Endothelial cell of umbilical vein (primary cell): ENCODE measurements around the gene CZIB. TPM values are rescaled to one million over a fixed set of nuclear protein-coding genes. Genes with fewer than 3 reads are reported as not detected.

Source experiments
- BruUV-seq: library from RNA; stranded (reverse); fragments of 400-500 nt; replicated peaks from 2 replicates; lab custom pipeline; 2021; lab: Mats Ljungman, UMichigan
- CTCF ChIA-PET: fragments of 300-600, 350-600 bp; sonication (Branson Sonifier 250); formaldehyde crosslinking; loops from one replicate; lab custom pipeline; 2021; ENCODE audit warnings: antibody characterized with exemption, inconsistent platforms; lab: Charles Lee
- POLR2A ChIA-PET: fragments of 300-600, 350-600 bp; sonication (Branson Sonifier 250); formaldehyde crosslinking; loops from one replicate; lab custom pipeline; 2021; ENCODE audit warnings: antibody characterized with exemption, inconsistent platforms; lab: Charles Lee
- DNase-seq: peaks from one replicate; pipeline ENCODE4 v3.0.0-alpha.2; 2011; ENCODE audit warnings: low read depth, low spot score
- FAIRE-seq: peaks from 2 replicates; lab custom pipeline; 2011; peaks lifted over from hg19 to GRCh38; lab: Jason Lieb, UNC
- H2AFZ ChIP-seq: 2 replicates; pipeline ENCODE4 v1.6.0; 2012; ENCODE audit warnings: low read depth, low read length, control low read depth, inconsistent platforms
- H3K27ac ChIP-seq: 2 replicates; pipeline ENCODE4 v1.5.1; 2011; ENCODE audit warnings: low read depth, mild to moderate bottlenecking, control low read depth, low read length, moderate library complexity; ENCODE audit not compliant: insufficient read depth
- H3K27me3 ChIP-seq, 2 experiments: 2 replicates each; pipeline versions ENCODE4 v1.6.0 to v1.6.1; 2011; ENCODE audit warnings: low read length in 2 of 2, mixed read lengths in 1 of 2; ENCODE audit not compliant: control insufficient read depth in 2 of 2, insufficient read depth in 2 of 2
- H3K36me3 ChIP-seq, 2 experiments: 2 replicates in 1 of 2; 3 replicates in 1 of 2; pipeline ENCODE4 v1.5.1; 2011; ENCODE audit warnings: low read length in 2 of 2, mild to moderate bottlenecking in 1 of 2, moderate library complexity in 1 of 2; ENCODE audit not compliant: control insufficient read depth in 2 of 2, insufficient read depth in 2 of 2; ENCODE audit errors: extremely low read depth in 1 of 2
- H3K4me1 ChIP-seq: 3 replicates; pipeline ENCODE4 v1.5.1; 2011; ENCODE audit warnings: mild to moderate bottlenecking, low read length; ENCODE audit not compliant: control insufficient read depth, insufficient read depth; ENCODE audit errors: extremely low read depth
- H3K4me2 ChIP-seq: 2 replicates; pipeline ENCODE4 v1.6.1; 2011; ENCODE audit warnings: low read length, control low read depth, mixed read lengths; ENCODE audit not compliant: insufficient read depth
- H3K4me3 ChIP-seq, 3 experiments: fragments of 200-600 bp in 1 of 3; sonication (generic), shearing (Covaris generic) in 1 of 3; replicated peaks in 1 of 3; 2 replicates each; pipeline ENCODE4 v1.5.1; 2011 to 2016; ENCODE audit warnings: control low read depth in 3 of 3, low read length in 3 of 3, mild to moderate bottlenecking in 2 of 3, inconsistent platforms in 1 of 3, low read depth in 1 of 3, moderate library complexity in 1 of 3; ENCODE audit not compliant: insufficient read depth in 1 of 3
- H3K79me2 ChIP-seq: 2 replicates; pipeline ENCODE4 v1.6.0; 2012; ENCODE audit warnings: low read length, inconsistent platforms; ENCODE audit not compliant: control insufficient read depth, insufficient read depth
- H3K9ac ChIP-seq: replicated peaks from 2 replicates; pipeline ENCODE3; 2011; ENCODE audit warnings: low read length, control low read depth; ENCODE audit not compliant: insufficient read depth; ENCODE audit errors: extremely low read depth
- H3K9me1 ChIP-seq: replicated peaks from 3 replicates; pipeline ENCODE4 v1.6.0; 2011; ENCODE audit warnings: mild to moderate bottlenecking, low read length; ENCODE audit not compliant: control insufficient read depth, insufficient read depth; ENCODE audit errors: extremely low read depth
- H3K9me3 ChIP-seq: replicated peaks from 2 replicates; pipeline ENCODE4 v1.5.1; 2012; ENCODE audit warnings: low read length, inconsistent platforms; ENCODE audit not compliant: control insufficient read depth, insufficient read depth
- H4K20me1 ChIP-seq: replicated peaks from 2 replicates; pipeline ENCODE3; 2011; ENCODE audit warnings: mild to moderate bottlenecking, low read length; ENCODE audit not compliant: control insufficient read depth, insufficient read depth; ENCODE audit errors: extremely low read depth
- EZH2 ChIP-seq: IDR thresholded peaks from 2 replicates; pipeline ENCODE4 v1.6.1; 2012; ENCODE audit warnings: borderline replicate concordance, low read depth, mild to moderate bottlenecking, moderate library complexity, low read length, inconsistent platforms; ENCODE audit not compliant: severe bottlenecking
- FOS ChIP-seq: IDR thresholded peaks from 2 replicates; pipeline ENCODE4 v1.6.1; 2011; ENCODE audit warnings: mild to moderate bottlenecking, low read length, moderate library complexity, borderline replicate concordance; ENCODE audit not compliant: insufficient read depth
- GATA2 ChIP-seq: IDR thresholded peaks from 2 replicates; pipeline ENCODE4 v1.7.0; 2011; ENCODE audit warnings: low read depth, mild to moderate bottlenecking, moderate library complexity, mixed read lengths, low read length; ENCODE audit not compliant: insufficient read length, insufficient read depth
- JUN ChIP-seq: IDR thresholded peaks from 2 replicates; pipeline ENCODE4 v1.6.1; 2011; ENCODE audit warnings: borderline replicate concordance, low read depth; ENCODE audit not compliant: insufficient read length, insufficient read depth
- MYC ChIP-seq: IDR thresholded peaks from one replicate; pipeline ENCODE4 v1.6.1; 2011; ENCODE audit warnings: mild to moderate bottlenecking, low read depth, low read length
- POLR2A ChIP-seq: IDR thresholded peaks from 2 replicates; pipeline ENCODE4 v1.6.1; 2012; ENCODE audit warnings: low read depth, mild to moderate bottlenecking, control low read depth, low read length
- POLR2AphosphoS5 ChIP-seq: IDR thresholded peaks from 2 replicates; pipeline ENCODE4 v1.6.1; 2012; ENCODE audit warnings: low read depth, mild to moderate bottlenecking, control low read depth, low read length, moderate library complexity; ENCODE audit not compliant: insufficient read depth
- dilution Hi-C: fragments of 300-500 bp; cut with MboI; formaldehyde crosslinking; loops from one replicate; pipeline ENCODE4 v1.15.0; 2019; ENCODE audit warnings: low sequenced_read_pairs; ENCODE audit not compliant: extremely low pct_ligation_motif_present
- intact Hi-C: fragments of 100-400 bp; cut with micrococcal nuclease; formaldehyde crosslinking; loops from one replicate; pipeline ENCODE4 v1.10.0; 2022
- polyA plus RNA-seq, 4 experiments: library from polyadenylated mRNA; depleted of rRNA in 3 of 4; stranded (reverse) in 3 of 4; unstranded in 1 of 4; fragments of >200 nt; gene quantifications; 2 replicates each; pipeline versions ENCODE4 v1.2.1 to v1.2.3, GENCODE V29; 2011 to 2012; ENCODE audit warnings: missing spikeins in 1 of 4
- total RNA-seq: library from RNA; stranded (reverse); gene quantifications from 2 replicates; pipeline ENCODE4 v1.2.3, GENCODE V29; 2021
- TF ChIP-seq, protein P1 (sequence below): IDR thresholded peaks from 2 replicates; pipeline ENCODE4 v1.6.1; 2011; ENCODE audit not compliant: insufficient read depth, insufficient read length
- TF ChIP-seq, protein P2 (sequence below), 2 donors: IDR thresholded peaks; 1 replicate in 1 of 2; 2 replicates in 1 of 2; pipeline ENCODE4 v1.5.1; 2011; ENCODE audit warnings: low read length in 2 of 2, mild to moderate bottlenecking in 2 of 2, moderate library complexity in 2 of 2, control low read depth in 1 of 2, inconsistent platforms in 1 of 2, low read depth in 1 of 2; ENCODE audit not compliant: insufficient read depth in 1 of 2; ENCODE audit errors: extremely low read depth in 1 of 2

The CZIB gene
- total and polyA plus RNA-seq, 2 donors (not counting 3 experiments of a cell fraction or from before 2014, with no cell fraction given), result 60.1 to 65.9 TPM

DNA sequence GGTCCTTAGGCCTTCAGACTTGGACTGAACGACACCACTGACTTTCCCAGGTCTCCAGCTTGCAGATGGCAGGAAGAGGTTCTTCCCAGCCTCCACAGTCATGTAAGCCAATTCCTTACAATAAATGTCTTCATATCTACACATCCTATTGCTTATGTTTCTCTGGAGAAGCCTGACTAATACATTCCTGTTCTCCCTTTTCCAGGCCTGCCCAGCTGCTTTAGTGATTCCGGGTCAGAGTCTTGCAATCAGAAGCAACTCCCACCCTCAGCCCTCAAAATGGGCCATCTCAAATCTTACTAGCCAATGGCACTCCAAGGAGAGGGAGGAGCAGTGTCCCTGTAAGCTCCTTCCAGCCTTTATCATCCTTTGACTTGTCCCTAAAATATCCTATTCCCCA is 40.2 kb downstream of the CZIB start:
- H3K9me3 ChIP-seq, result no peaks in the 10 kb centered on the region
- dilution Hi-C loops, result no loop called here
- TF ChIP-seq EZH2, result no peak
- no peak for TF ChIP-seq JUN
- TF ChIP-seq FOS, result no peak
- TF ChIP-seq, protein P1, sequence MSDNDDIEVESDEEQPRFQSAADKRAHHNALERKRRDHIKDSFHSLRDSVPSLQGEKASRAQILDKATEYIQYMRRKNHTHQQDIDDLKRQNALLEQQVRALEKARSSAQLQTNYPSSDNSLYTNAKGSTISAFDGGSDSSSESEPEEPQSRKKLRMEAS, result no peak
- no peak for TF ChIP-seq POLR2AphosphoS5
- TF ChIP-seq POLR2A, result no peak
- TF ChIP-seq MYC, result no peak
- TF ChIP-seq, protein P2, sequence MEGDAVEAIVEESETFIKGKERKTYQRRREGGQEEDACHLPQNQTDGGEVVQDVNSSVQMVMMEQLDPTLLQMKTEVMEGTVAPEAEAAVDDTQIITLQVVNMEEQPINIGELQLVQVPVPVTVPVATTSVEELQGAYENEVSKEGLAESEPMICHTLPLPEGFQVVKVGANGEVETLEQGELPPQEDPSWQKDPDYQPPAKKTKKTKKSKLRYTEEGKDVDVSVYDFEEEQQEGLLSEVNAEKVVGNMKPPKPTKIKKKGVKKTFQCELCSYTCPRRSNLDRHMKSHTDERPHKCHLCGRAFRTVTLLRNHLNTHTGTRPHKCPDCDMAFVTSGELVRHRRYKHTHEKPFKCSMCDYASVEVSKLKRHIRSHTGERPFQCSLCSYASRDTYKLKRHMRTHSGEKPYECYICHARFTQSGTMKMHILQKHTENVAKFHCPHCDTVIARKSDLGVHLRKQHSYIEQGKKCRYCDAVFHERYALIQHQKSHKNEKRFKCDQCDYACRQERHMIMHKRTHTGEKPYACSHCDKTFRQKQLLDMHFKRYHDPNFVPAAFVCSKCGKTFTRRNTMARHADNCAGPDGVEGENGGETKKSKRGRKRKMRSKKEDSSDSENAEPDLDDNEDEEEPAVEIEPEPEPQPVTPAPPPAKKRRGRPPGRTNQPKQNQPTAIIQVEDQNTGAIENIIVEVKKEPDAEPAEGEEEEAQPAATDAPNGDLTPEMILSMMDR (IDR thresholded peaks at IDR 0.05; ENCODE audit: extremely low read depth in 1 of 2, insufficient read depth in 1 of 2, low read depth in 1 of 2, low read length in 2 of 2), result no peak
- TF ChIP-seq GATA2, result no peak
- no peak overlapping the region for H3K4me3 ChIP-seq
- H3K9ac ChIP-seq, result no peak overlapping the region
- H3K36me3 ChIP-seq, result no peaks in the 10 kb centered on the region
- no peak overlapping the region for H3K4me2 ChIP-seq
- ChIA-PET POLR2A (no interaction called here), CTCF (interaction anchor here (0.6 to 5.1 kb wide), 10 partner anchors 8 to 1674 kb away, joined by 3 to 46 read pairs (median 6); partner anchors contain the start of genes SCP2 and ZYG11A)
- BruUV-seq, result no TSS peak
- H3K4me1 ChIP-seq, result no peaks in the 10 kb centered on the region
- FAIRE-seq (no peak), DNase-seq (no peak)
- no peaks in the 10 kb centered on the region for H4K20me1 ChIP-seq
- H3K27me3 ChIP-seq, result peaks cover 0 to 10% of the 10 kb centered on the region in 2 experiments
- H3K79me2 ChIP-seq, result no peaks in the 10 kb centered on the region
- H2AFZ ChIP-seq, result no peak overlapping the region
- no peak overlapping the region for H3K27ac ChIP-seq
- H3K9me1 ChIP-seq, result no peaks in the 10 kb centered on the region
- intact Hi-C loops, result loop anchor here (5.0 kb wide), 1 partner anchor 258 kb away; the partner anchor contains the start of gene ECHDC2
